Activated naive CD8-positive, alpha-beta T cell (primary cell): Measurements from ENCODE around the gene NFKBIE.

Experiments
- H3K27ac Mint-ChIP-seq: one replicate; pipeline ENCODE4 v1.8.0; 2021; ENCODE audit warnings: mixed read lengths
- H3K27me3 Mint-ChIP-seq: one replicate; pipeline ENCODE4 v1.8.0; 2021; ENCODE audit warnings: mixed read lengths
- H3K36me3 Mint-ChIP-seq: one replicate; pipeline ENCODE4 v1.8.0; 2021; ENCODE audit warnings: mixed read lengths
- H3K4me1 Mint-ChIP-seq: one replicate; pipeline ENCODE4 v1.8.0; 2021; ENCODE audit warnings: low read depth, mixed read lengths
- H3K4me3 Mint-ChIP-seq: one replicate; pipeline ENCODE4 v1.8.0; 2021; ENCODE audit warnings: mild to moderate bottlenecking, mixed read lengths
- H3K9me3 Mint-ChIP-seq: one replicate; pipeline ENCODE4 v1.8.0; 2021; ENCODE audit warnings: low read depth, mixed read lengths

NFKBIE gene

DNA sequence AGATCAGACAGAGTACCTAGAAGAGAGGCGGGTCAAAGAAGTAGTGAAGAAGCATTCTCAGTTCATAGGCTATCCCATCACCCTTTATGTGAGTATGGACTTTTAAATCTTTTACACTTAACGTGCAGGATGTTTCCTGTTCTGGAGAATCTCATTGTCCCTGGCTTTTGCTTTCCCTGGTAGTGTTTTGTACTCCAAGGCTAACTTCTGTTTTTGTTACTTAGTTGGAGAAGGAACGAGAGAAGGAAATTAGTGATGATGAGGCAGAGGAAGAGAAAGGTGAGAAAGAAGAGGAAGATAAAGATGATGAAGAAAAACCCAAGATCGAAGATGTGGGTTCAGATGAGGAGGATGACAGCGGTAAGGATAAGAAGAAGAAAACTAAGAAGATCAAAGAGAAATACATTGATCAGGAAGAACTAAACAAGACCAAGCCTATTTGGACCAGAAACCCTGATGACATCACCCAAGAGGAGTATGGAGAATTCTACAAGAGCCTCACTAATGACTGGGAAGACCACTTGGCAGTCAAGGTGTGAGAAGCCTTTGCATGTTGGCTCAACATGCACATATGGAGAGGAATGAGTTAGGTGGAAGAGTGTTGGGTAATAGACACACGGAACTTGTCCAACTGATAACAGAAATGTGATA, 15.2 kb downstream of the NFKBIE start:
- Mint-ChIP-seq H3K36me3 (peaks cover 48% of the 10 kb centered on the region), H3K27ac (peak overlapping the region; percentile 100), H3K27me3 (no peaks in the 10 kb centered on the region), H3K9me3 (no peaks in the 10 kb centered on the region), H3K4me3 (peak overlapping the region; percentile 98), H3K4me1 (peaks cover 75% of the 10 kb centered on the region)

DNA sequence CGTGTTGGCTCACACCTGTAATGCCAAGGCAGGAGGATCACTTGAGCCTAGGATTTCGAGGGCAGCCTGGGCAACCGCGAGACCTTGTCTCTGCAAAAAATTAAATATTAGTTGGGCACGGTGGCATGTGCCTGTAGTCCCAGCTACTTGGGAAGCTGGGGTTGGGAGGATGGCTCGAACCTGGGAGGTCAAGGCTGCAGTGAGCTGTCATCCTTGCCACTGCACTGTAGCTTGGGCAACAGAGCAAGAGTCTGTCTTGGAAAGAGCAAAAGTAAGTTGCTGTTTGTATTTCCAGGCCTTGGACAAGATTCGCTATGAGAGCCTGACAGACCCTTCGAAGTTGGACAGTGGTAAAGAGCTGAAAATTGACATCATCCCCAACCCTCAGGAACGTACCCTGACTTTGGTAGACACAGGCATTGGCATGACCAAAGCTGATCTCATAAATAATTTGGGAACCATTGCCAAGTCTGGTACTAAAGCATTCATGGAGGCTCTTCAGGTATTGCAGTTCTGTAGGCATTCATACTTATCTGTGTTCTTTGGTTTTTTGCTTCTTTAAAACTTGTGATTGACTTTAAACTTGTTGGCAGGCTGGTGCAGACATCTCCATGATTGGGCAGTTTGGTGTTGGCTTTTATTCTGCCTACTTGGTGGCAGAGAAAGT, 16.1 kb downstream of the NFKBIE start:
- peaks cover 48% of the 10 kb centered on the region for H3K36me3 Mint-ChIP-seq
- H3K27me3 Mint-ChIP-seq, result no peaks in the 10 kb centered on the region
- H3K4me1 Mint-ChIP-seq, result peaks cover 66% of the 10 kb centered on the region
- peak overlapping the region; percentile 98 for H3K4me3 Mint-ChIP-seq
- H3K9me3 Mint-ChIP-seq, result no peaks in the 10 kb centered on the region
- H3K27ac Mint-ChIP-seq, result peak overlapping the region; percentile 100

DNA sequence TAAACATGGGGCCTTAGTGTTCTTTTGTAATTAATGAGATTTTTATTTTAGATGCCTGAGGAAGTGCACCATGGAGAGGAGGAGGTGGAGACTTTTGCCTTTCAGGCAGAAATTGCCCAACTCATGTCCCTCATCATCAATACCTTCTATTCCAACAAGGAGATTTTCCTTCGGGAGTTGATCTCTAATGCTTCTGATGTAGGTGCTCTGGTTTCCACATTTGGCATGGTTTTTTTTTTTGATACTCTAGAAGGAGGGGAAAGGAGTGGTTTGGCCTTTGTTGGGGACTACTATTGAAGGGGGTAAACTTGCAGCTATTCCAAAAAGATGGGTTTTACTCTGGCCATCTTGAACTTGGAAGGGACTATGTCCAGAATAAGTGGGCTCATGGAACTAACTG, 16.8 kb downstream of the NFKBIE start:
- peaks cover 61% of the 10 kb centered on the region for H3K4me1 Mint-ChIP-seq
- H3K27ac Mint-ChIP-seq, result peak overlapping the region; percentile 100
- H3K36me3 Mint-ChIP-seq, result peaks cover 48% of the 10 kb centered on the region
- peak overlapping the region; percentile 98 for H3K4me3 Mint-ChIP-seq
- no peaks in the 10 kb centered on the region for H3K27me3 Mint-ChIP-seq
- H3K9me3 Mint-ChIP-seq, result no peaks in the 10 kb centered on the region

DNA sequence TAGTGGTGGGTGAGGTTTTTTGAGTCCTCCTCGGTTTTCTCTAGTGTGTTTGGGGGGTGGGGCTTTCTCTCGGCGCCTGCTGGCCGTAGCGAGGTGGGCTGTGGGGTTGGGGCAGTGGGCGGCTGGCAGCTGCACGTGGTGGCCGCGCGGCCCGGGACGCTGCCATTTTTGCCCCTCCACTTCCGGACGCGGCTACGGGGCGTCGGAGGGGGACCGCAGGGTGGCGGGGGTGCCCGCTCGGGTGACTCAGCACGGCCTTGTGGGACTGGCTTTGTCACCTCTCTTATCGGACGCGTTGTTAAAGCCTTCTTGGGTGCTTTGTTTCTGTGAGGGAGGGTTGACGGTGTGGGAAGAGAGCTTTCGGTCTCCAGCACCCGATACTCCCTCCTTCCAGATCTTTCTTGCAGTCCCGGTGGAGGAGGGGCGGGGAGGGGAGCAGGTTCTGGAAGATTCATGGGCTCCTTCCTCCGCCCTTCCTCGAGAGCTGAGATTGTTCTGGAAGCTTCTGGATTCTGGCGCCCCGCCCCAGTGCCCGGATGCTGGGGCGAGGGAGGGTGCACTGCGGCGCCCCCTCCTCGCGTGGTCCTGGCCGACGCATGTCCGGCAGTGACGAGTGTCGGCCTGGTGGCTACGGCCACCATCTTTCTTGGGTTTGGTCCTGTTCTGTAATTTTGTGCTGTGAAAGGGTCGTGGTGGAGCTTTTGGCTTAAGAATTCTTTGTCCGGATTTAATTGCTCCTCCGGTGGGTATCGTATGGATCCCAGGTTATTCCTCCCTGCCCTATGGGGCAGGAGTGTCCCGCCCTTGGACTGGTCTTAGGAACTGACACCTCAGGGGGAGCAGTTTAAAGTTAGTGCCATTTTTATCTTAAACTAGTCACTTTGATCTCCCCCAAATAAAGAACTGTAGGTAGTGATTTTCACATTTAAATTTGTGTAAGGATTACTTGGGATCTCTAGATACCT, 17.7 kb downstream of the NFKBIE start:
- no peaks in the 10 kb centered on the region for H3K27me3 Mint-ChIP-seq
- no peaks in the 10 kb centered on the region for H3K9me3 Mint-ChIP-seq
- peak overlapping the region; percentile 98 for H3K4me3 Mint-ChIP-seq
- H3K4me1 Mint-ChIP-seq, result peaks cover 52% of the 10 kb centered on the region
- peak overlapping the region; percentile 100 for H3K27ac Mint-ChIP-seq
- H3K36me3 Mint-ChIP-seq, result peaks cover 43% of the 10 kb centered on the region

DNA sequence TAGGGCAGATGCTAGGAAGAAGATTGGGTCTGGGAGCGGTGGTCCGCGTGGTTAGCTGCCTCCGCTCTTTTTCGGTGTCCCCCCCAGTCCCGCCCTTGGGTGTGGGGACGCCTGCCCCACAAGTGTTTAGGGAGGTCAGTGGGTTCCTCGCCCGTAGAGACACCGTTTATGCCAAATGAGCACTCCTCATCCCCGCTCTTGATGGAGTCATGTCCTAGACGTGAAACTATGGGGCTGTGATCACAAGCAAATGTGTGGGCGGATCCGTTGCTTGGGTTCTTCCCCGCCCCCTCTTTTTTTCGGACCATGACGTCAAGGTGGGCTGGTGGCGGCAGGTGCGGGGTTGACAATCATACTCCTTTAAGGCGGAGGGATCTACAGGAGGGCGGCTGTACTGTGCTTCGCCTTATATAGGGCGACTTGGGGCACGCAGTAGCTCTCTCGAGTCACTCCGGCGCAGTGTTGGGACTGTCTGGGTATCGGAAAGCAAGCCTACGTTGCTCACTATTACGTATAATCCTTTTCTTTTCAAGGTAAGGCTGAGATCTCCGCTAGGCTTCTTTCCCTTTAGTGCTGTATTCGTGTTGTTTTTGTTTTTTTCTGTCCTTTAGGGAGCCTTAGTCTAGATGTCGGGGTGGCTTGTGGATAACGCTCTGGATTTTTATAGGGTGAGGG, 18.6 kb downstream of the NFKBIE start, which contains the start of gene HSP90AB1:
TSS of gene HSP90AB1 (plus strand) at position 439 of the 675 bp plus-strand sequence. CDS start 1,529 bp downstream, outside the sequence.
- Mint-ChIP-seq H3K36me3 (peaks cover 41% of the 10 kb centered on the region), H3K4me1 (peaks cover 49% of the 10 kb centered on the region)

DNA sequence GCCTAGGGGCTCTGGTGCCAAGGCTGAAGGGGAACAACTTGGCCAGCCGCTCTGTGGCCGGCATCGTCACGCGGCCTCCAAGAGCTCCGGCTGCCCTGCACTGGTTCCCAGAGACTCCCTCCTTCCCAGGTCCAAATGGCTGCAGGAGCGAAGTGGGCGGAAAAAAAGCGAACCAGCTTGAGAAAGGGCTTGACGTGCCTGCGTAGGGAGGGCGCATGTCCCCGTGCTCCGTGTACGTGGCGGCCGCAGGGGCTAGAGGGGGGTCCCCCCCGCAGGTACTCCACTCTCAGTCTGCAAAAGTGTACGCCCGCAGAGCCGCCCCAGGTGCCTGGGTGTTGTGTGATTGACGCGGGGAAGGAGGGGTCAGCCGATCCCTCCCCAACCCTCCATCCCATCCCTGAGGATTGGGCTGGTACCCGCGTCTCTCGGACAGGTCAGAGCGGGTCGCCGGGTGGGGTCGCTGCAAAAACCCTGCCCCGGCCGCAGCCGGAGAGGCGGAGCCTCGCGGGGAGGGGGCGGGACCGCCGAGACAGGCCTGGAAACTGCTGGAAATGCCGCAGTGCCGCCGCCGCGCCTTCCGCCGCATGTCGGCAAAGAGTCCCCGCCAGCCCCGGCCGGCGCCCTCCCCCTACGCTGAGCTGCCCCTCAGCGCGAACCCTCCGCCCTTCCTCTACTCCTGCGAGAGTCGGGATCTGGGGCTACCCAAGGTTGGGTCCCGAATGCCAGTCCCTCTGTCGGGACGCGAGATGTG, 19.3 kb downstream of the NFKBIE start:
- Mint-ChIP-seq H3K27me3 (no peaks in the 10 kb centered on the region), H3K4me3 (peak overlapping the region; percentile 98), H3K9me3 (no peaks in the 10 kb centered on the region), H3K27ac (peak overlapping the region; percentile 100), H3K4me1 (peaks cover 42% of the 10 kb centered on the region), H3K36me3 (peaks cover 35% of the 10 kb centered on the region)

More for the DNA sequence above, 18.6 kb downstream of the NFKBIE start, which contains the start of gene HSP90AB1:
- H3K9me3 Mint-ChIP-seq, result no peaks in the 10 kb centered on the region
- H3K27me3 Mint-ChIP-seq, result no peaks in the 10 kb centered on the region
- H3K4me3 Mint-ChIP-seq, result peak within 1 kb of the TSS; percentile 98
- H3K27ac Mint-ChIP-seq, result peak within 1 kb of the TSS; percentile 100

DNA sequence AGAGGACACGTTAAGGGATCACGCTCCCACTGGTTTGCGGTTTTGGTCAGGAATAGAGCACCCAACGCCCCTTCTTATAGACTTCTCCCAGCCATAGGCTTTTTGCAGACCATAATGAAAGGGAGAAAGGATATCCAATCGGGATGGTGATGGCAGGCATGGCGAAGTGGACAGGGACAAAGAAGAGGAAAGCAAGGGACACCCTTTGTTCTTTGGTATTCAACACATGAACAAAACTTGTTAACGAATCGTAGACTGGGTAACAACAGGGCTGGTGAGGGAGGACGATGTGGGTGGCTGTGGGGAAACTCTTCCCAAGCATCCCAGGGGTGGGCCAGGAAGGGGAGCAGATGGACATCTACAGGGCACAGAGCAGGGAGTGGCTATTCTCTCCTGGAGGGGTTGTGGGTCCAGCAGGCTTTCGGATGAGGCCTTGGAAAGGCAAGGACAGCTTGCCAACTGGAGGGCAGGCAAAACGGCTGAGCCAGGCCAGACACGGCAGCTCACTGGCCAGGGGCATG, 19.9 kb downstream of the NFKBIE start:
- peak overlapping the region; percentile 100 for H3K27ac Mint-ChIP-seq
- H3K36me3 Mint-ChIP-seq, result peaks cover 29% of the 10 kb centered on the region
- peak overlapping the region; percentile 98 for H3K4me3 Mint-ChIP-seq
- no peaks in the 10 kb centered on the region for H3K9me3 Mint-ChIP-seq
- H3K27me3 Mint-ChIP-seq, result no peaks in the 10 kb centered on the region
- peaks cover 35% of the 10 kb centered on the region for H3K4me1 Mint-ChIP-seq

DNA sequence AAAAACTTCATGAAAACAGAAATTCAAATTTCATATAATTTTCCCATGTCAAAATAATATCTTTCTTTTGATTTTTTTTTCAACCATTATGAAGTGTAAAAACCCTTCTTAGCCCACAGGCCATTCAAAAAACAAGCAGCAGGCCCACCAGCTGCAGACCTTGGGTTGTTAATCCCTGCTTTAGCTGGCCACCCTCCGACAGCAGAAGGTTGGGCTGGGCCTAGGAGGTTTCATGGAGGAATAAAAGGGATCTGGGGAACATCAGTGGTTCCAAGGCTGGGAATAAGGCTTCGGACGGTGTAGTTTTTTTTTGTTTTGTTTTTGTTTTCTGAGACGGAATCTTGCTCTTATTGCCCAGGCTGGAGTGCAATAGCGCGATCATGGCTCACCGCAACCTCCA, 22.0 kb downstream of the NFKBIE start:
- peaks cover 21% of the 10 kb centered on the region for H3K4me1 Mint-ChIP-seq
- peaks cover 10% of the 10 kb centered on the region for H3K36me3 Mint-ChIP-seq
- H3K9me3 Mint-ChIP-seq, result no peaks in the 10 kb centered on the region
- no peaks in the 10 kb centered on the region for H3K27me3 Mint-ChIP-seq
- H3K4me3 Mint-ChIP-seq, result no peak overlapping the region
- H3K27ac Mint-ChIP-seq, result no peak overlapping the region

DNA sequence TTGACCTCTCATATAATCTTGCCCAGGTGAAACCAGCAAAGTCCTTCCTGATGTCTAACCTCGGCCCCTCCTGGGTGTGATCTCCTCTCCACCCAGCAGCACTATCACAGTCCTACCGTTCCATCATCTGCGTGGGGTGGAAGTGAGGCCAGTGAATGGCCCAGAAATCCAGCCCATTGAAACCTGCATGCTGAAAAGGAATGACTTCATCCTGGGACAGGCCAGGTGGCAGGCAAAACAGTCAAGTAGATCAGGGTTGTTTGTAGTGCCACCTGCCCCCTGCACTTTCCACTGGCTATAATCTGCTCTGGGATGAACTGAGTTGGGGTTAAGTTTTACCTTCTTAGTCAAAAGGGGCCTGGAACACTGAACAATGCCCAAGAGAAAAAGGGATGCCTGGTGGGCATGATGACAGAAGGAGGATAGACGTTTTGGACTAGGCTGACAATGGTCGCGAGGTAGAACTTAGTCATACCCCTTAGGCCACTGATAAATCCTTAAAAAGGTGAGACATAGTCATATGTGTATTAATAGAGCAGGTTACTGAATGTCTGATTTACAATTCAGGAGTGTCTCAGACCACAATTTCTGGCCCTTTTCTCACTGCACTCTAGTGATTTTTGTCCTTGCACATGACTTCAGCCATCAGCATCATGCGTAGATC, 26.5 kb downstream of the NFKBIE start:
- no peaks in the 10 kb centered on the region for H3K27me3 Mint-ChIP-seq
- peaks cover 22% of the 10 kb centered on the region for H3K4me1 Mint-ChIP-seq
- H3K36me3 Mint-ChIP-seq, result no peaks in the 10 kb centered on the region
- no peaks in the 10 kb centered on the region for H3K9me3 Mint-ChIP-seq
- H3K4me3 Mint-ChIP-seq, result peak overlapping the region; percentile 86
- peak overlapping the region; percentile 93 for H3K27ac Mint-ChIP-seq

DNA sequence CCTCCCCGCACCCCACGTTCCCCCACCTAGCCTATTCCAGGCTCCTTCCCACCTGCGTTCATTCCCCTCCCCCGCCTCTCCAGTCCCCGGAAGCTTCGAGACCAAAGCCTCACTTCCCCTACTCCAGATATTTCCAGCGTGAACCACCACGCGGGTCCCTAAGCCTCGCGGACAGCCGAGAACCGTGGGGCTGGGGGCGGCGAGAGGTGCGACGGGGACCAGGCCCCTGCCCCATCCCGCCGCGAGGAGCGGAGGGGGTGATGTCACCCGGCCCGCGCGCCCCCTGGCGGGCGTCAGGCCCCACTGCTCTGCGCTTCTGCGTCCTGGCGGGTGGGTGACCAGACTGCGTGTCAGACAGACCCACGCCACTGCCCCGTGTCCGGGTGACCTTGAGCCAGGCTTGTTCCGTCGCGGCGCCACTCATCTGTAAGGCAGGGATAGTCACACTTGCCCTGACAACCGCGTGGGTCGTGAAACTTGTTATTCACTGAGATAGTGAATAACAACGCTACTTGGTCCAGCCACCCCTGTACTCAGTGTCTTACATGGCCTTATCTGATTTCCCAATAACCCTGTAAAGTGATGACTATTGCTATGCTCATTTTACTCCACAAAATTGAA, 27.4 kb downstream of the NFKBIE start:
- Mint-ChIP-seq H3K27me3 (no peaks in the 10 kb centered on the region), H3K27ac (peak overlapping the region; percentile 93), H3K36me3 (peaks cover 1% of the 10 kb centered on the region), H3K9me3 (no peaks in the 10 kb centered on the region), H3K4me1 (peaks cover 26% of the 10 kb centered on the region), H3K4me3 (peak overlapping the region; percentile 86)

DNA sequence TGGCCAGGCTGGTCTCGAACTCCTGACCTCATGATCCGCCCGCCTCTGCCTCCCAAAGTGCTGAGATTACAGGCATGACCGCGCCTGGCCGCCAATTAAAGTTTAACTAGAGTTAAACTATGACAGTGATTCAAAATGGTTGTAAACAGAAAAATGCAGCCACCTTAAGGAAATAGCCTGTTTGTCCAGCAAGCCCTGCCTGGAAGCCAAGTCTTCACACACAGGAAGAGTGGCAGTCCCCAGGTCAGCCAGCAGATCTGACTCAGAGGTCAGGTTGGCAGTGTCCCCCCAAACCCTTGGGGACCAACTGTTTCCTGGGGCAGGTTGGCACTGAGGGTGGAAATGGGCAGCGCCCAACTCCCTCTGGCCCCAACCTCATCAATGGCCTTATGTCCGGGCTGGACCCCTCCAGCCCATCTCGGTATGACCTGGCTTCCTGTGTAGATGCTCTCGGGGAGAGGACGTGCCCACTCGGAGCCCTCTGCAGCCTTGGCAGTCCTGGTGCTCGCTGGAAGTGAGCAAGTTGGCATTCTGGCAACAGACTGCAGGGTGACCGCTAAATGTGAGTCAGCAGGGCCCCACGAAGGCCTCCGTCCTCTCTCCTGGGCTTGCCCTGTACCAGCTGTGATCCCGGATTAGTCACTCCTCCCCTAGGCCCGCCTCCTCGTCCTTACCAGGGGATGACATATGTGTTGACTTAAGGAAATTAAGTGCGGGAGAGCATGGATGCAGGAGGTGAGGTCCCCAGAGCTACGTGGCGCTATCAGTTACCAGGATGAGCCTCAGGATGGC, 28.1 kb downstream of the NFKBIE start:
- Mint-ChIP-seq H3K27me3 (no peaks in the 10 kb centered on the region), H3K4me3 (peak overlapping the region; percentile 86), H3K4me1 (peaks cover 26% of the 10 kb centered on the region), H3K27ac (peak overlapping the region; percentile 93), H3K9me3 (no peaks in the 10 kb centered on the region), H3K36me3 (peaks cover 4% of the 10 kb centered on the region)

DNA sequence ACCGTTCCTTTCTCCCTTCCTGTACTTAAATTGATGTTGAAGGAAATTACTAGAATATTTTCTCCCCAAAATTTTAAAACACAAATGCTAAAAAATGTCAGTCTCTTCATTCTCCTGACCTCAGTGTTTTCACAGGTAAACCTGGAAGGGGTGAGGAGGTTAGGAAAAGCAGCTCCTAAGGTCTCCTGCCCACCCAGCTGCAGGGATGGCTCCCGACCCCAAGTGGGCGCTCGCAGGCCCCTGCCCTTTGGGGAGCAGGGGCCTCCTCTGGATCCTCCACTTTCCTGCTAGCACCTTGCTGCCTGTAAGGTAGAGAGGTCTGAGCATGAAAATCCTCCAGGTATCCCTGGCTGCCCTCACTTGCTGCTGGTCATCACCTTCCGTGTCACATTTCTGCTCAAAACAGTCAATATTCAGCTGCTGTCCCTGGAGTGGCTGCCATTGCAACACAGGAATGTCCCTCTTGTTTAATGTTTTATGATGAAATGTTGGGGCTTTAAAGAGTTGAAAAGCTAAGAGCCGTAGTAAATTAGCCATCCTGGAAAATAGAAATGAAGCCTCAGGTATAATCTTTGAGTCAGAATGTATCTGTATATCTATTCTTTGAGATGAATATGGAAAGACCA, 29.3 kb downstream of the NFKBIE start:
- H3K9me3 Mint-ChIP-seq, result no peaks in the 10 kb centered on the region
- peak overlapping the region; percentile 34 for H3K27ac Mint-ChIP-seq
- H3K4me3 Mint-ChIP-seq, result no peak overlapping the region

More for the DNA sequence above, 29.3 kb downstream of the NFKBIE start:
- H3K4me1 Mint-ChIP-seq, result peaks cover 26% of the 10 kb centered on the region
- H3K36me3 Mint-ChIP-seq, result peaks cover 6% of the 10 kb centered on the region
- H3K27me3 Mint-ChIP-seq, result no peaks in the 10 kb centered on the region
